ENCODE data around the gene BAIAP3.
"Not testable (repeated sequence)": the region's sequence is repeated elsewhere in the genome, so short reads cannot be mapped to it uniquely, and the experiment has no call there.

Gene BAIAP3

GRCh38 chr16:1290860-1291575 lies 42.4 kb upstream of the BAIAP3 start:
- Histone ChIP-seq H3K4me1 (ENCODE audit: insufficient read depth, poor library complexity, severe bottlenecking) (peaks cover 3% of the 10 kb centered on the region), H3K27me3 (ENCODE audit: insufficient read depth, poor library complexity, severe bottlenecking) (peaks cover 50% of the 10 kb centered on the region), H3K36me3 (ENCODE audit: low read depth) (no peaks in the 10 kb centered on the region), H3K27ac (ENCODE audit: poor library complexity, severe bottlenecking) (no peak overlapping the region), H3K9me3 (ENCODE audit: severe bottlenecking) (no peaks in the 10 kb centered on the region), H3K4me3 (ENCODE audit: severe bottlenecking) (no peak overlapping the region)
- DNase-seq (ENCODE audit: low spot score) (no peak), ATAC-seq (ENCODE audit: low read depth) (no peak)
- TF ChIP-seq CTCF (IDR thresholded peaks at IDR 0.05; ENCODE audit: poor library complexity, severe bottlenecking), result no peak

GRCh38 chr16:1291576-1291974 lies 41.9 kb upstream of the BAIAP3 start:
- Histone ChIP-seq H3K4me3 (ENCODE audit: severe bottlenecking) (no peak overlapping the region), H3K9me3 (ENCODE audit: severe bottlenecking) (no peaks in the 10 kb centered on the region), H3K27me3 (ENCODE audit: insufficient read depth, poor library complexity, severe bottlenecking) (peaks cover 44% of the 10 kb centered on the region), H3K4me1 (ENCODE audit: insufficient read depth, poor library complexity, severe bottlenecking) (peaks cover 3% of the 10 kb centered on the region), H3K27ac (ENCODE audit: poor library complexity, severe bottlenecking) (no peak overlapping the region), H3K36me3 (ENCODE audit: low read depth) (no peaks in the 10 kb centered on the region)
- peak; percentile 57 for DNase-seq (ENCODE audit: low spot score)
- TF ChIP-seq CTCF (IDR thresholded peaks at IDR 0.05; ENCODE audit: poor library complexity, severe bottlenecking), result no peak
- peak; percentile 27; the same call in 1 of the 3 replicates for ATAC-seq (ENCODE audit: low read depth)

GRCh38 chr16:1292208-1292607 lies 41.2 kb upstream of the BAIAP3 start:
- H3K27me3 ChIP-seq (ENCODE audit: insufficient read depth, poor library complexity, severe bottlenecking), result peaks cover 38% of the 10 kb centered on the region
- H3K4me1 ChIP-seq (ENCODE audit: insufficient read depth, poor library complexity, severe bottlenecking); DNase-seq (ENCODE audit: low spot score); H3K9me3 ChIP-seq (ENCODE audit: severe bottlenecking); H3K36me3 ChIP-seq (ENCODE audit: low read depth); H3K4me3 ChIP-seq (ENCODE audit: severe bottlenecking); ATAC-seq (ENCODE audit: low read depth); H3K27ac ChIP-seq (ENCODE audit: poor library complexity, severe bottlenecking): not testable (repeated sequence)

GRCh38 chr16:1292808-1293207 lies 40.6 kb upstream of the BAIAP3 start:
- not testable (repeated sequence) for H3K36me3 ChIP-seq (ENCODE audit: low read depth); H3K27ac ChIP-seq (ENCODE audit: poor library complexity, severe bottlenecking); H3K4me3 ChIP-seq (ENCODE audit: severe bottlenecking); ATAC-seq (ENCODE audit: low read depth); DNase-seq (ENCODE audit: low spot score); H3K9me3 ChIP-seq (ENCODE audit: severe bottlenecking)
- peaks cover 12% of the 10 kb centered on the region for H3K4me1 ChIP-seq (ENCODE audit: insufficient read depth, poor library complexity, severe bottlenecking)
- H3K27me3 ChIP-seq (ENCODE audit: insufficient read depth, poor library complexity, severe bottlenecking), result peaks cover 32% of the 10 kb centered on the region

- no peaks in the 10 kb centered on the region for H3K36me3 ChIP-seq (ENCODE audit: low read depth)
- DNase-seq (ENCODE audit: low spot score), result no peak
These were observed 39.4 kb upstream of the BAIAP3 start for GRCh38 chr16:1293921-1294656.

More at GRCh38 chr16:1293921-1294656, 39.4 kb upstream of the BAIAP3 start:
- no peak overlapping the region for H3K27ac ChIP-seq (ENCODE audit: poor library complexity, severe bottlenecking)
- peaks cover 19% of the 10 kb centered on the region for H3K27me3 ChIP-seq (ENCODE audit: insufficient read depth, poor library complexity, severe bottlenecking)
- no peaks in the 10 kb centered on the region for H3K9me3 ChIP-seq (ENCODE audit: severe bottlenecking)
- no peak overlapping the region for H3K4me3 ChIP-seq (ENCODE audit: severe bottlenecking)
- TF ChIP-seq CTCF (IDR thresholded peaks at IDR 0.05; ENCODE audit: poor library complexity, severe bottlenecking), result no peak
- peaks cover 12% of the 10 kb centered on the region for H3K4me1 ChIP-seq (ENCODE audit: insufficient read depth, poor library complexity, severe bottlenecking)
- no peak for ATAC-seq (ENCODE audit: low read depth)

Measured in RWPE2 (cell line).